HS-27A (cell line): Measurements from ENCODE around the gene PRUNE2.

Experiments
- DNase-seq: peaks from one replicate; pipeline ENCODE4 v3.0.0-alpha.2; 2012; ENCODE audit warnings: low read depth, missing footprints

The PRUNE2 gene

GRCh38 chr9:76658510-76659231 is 247.2 kb downstream of the PRUNE2 start:
- DNase-seq, result no peak

- no peak for DNase-seq
Observed at GRCh38 chr9:76657265-76657664, 248.6 kb downstream of the PRUNE2 start.

GRCh38 chr9:76655971-76656370 is 249.9 kb downstream of the PRUNE2 start:
- no peak for DNase-seq

- DNase-seq, result no peak
Observed at GRCh38 chr9:76655121-76655541, 250.8 kb downstream of the PRUNE2 start.

- peak; percentile 88 for DNase-seq
Observed at GRCh38 chr9:76654575-76654974, 251.3 kb downstream of the PRUNE2 start.

- DNase-seq, result peak; percentile 56
Observed at GRCh38 chr9:76654051-76654461, 251.9 kb downstream of the PRUNE2 start.

GRCh38 chr9:76652894-76653293 is 253.0 kb downstream of the PRUNE2 start:
- no peak for DNase-seq

GRCh38 chr9:76651119-76651705 is 254.7 kb downstream of the PRUNE2 start:
- DNase-seq, result no peak

GRCh38 chr9:76650692-76651091 is 255.2 kb downstream of the PRUNE2 start:
- DNase-seq, result no peak

- no peak for DNase-seq
Observed at GRCh38 chr9:76649894-76650293, 256.0 kb downstream of the PRUNE2 start.

- DNase-seq, result no peak
Observed at GRCh38 chr9:76646249-76646648, 259.7 kb downstream of the PRUNE2 start.

GRCh38 chr9:76644647-76645250 is 261.2 kb downstream of the PRUNE2 start:
- no peak for DNase-seq

- DNase-seq, result no peak
Observed at GRCh38 chr9:76644171-76644570, 261.7 kb downstream of the PRUNE2 start.

- DNase-seq, result no peak
Observed at GRCh38 chr9:76643399-76644117, 262.4 kb downstream of the PRUNE2 start.

- DNase-seq, result no peak
Observed at GRCh38 chr9:76642701-76643209, 263.2 kb downstream of the PRUNE2 start.

GRCh38 chr9:76642074-76642473 is 263.8 kb downstream of the PRUNE2 start:
- DNase-seq, result no peak

- DNase-seq, result no peak
Observed at GRCh38 chr9:76638001-76638400, 267.9 kb downstream of the PRUNE2 start.

GRCh38 chr9:76637416-76637815 is 268.5 kb downstream of the PRUNE2 start:
- DNase-seq, result no peak

- DNase-seq, result no peak
Observed at GRCh38 chr9:76634356-76635054, 271.4 kb downstream of the PRUNE2 start.

- no peak for DNase-seq
Observed at GRCh38 chr9:76630916-76631315, 275.0 kb downstream of the PRUNE2 start.

- DNase-seq, result no peak
Observed at GRCh38 chr9:76629205-76629990, 276.5 kb downstream of the PRUNE2 start.
